SK-N-MC (cell line): Measurements from ENCODE around the gene HOXB7.

Experiments
- EZH2 ChIP-seq: fragments of 200-600 bp; sonication (generic); IDR thresholded peaks from one replicate; pipeline ENCODE4 v1.6.1; 2017; ENCODE audit warnings: antibody characterized with exemption
- POLR2AphosphoS5 ChIP-seq: IDR thresholded peaks from 2 replicates; pipeline ENCODE4 v1.6.1; 2012; ENCODE audit warnings: mild to moderate bottlenecking, low read depth, low read length, borderline replicate concordance

DNA sequence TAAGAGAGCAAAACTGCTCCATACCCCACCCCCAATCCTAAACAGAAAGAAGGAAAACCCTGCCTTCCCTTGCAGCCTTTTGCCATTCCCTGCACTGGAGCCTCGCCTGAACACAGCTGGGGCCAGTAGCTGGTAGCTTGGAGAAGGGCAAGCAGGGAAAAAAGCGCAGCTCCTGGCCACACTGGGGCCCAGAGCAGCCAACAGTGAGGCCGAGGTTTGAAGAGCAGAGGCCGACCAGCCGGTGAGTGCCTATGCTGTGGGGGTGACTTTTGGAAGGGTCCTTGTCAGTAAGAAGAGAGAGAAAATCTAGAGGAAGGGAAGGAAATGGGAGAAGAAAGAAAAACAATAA, 18.6 kb upstream of the HOXB7 start:
- TF ChIP-seq POLR2AphosphoS5 (no peak), EZH2 (no peak)
